ENCODE data around the gene PLAGL2. TPM values are rescaled to one million over a fixed set of nuclear protein-coding genes. Genes with fewer than 3 reads are reported as not detected.
"Not testable (repeated sequence)": the region's sequence is repeated elsewhere in the genome, so short reads cannot be mapped to it uniquely, and the experiment has no call there.

PLAGL2 gene
- total RNA-seq, 8 experiments from 2014 or later: 2.7 to 9.6 (median 7.1) TPM

GRCh38 chr20:32195581-32195980 lies 12.0 kb downstream of the PLAGL2 start:
- WGBS, 10 experiments: 80 to 100% (median 93%) methylated on average over 1 to 7 of the region's 7 CpGs; no CpG with 5 or more reads in 4 of the 10 experiments
- Histone ChIP-seq H3K4me3 (no peak overlapping the region), H3K4me1 (replicated peaks in 1 of 2) (peaks cover 8 to 9% of the 10 kb centered on the region in 2 donors), H3K27ac (no peak overlapping the region)
- ATAC-seq (replicated peaks in 6 of 8): peak in 1 of 8 experiments; percentile 24
- in situ Hi-C loops (cut with MboI; ENCODE audit: low pct_unique_long_range_greater_than_20kb in 2 of 9, low sequenced_read_pairs in 9 of 9, unreplicated experiment in 9 of 9): no loop called here

GRCh38 chr20:32193996-32194395 lies 13.5 kb downstream of the PLAGL2 start:
- Histone ChIP-seq H3K27ac (no peak overlapping the region), H3K4me1 (replicated peaks in 1 of 2) (peaks cover 15 to 17% of the 10 kb centered on the region in 2 donors), H3K4me3 (no peak overlapping the region)
- 50 to 100% (median 80%) methylated on average over 1 to 3 of the region's 6 CpGs; no CpG with 5 or more reads in 2 of the 10 experiments for WGBS, 10 experiments
- in situ Hi-C loops (cut with MboI; ENCODE audit: low pct_unique_long_range_greater_than_20kb in 2 of 9, low sequenced_read_pairs in 9 of 9, unreplicated experiment in 9 of 9): no loop called here
- ATAC-seq (replicated peaks in 6 of 8): no peak

- H3K27ac ChIP-seq; H3K4me3 ChIP-seq; in situ Hi-C loops (cut with MboI; ENCODE audit: low pct_unique_long_range_greater_than_20kb in 2 of 9, low sequenced_read_pairs in 9 of 9, unreplicated experiment in 9 of 9); ATAC-seq (replicated peaks in 6 of 8): not testable (repeated sequence)
- WGBS, 10 experiments: 75 to 100% (median 100%) methylated on average over 1 to 3 of the region's 5 CpGs; no CpG with 5 or more reads in 3 of the 10 experiments
- peaks cover 17 to 22% of the 10 kb centered on the region in 2 donors for H3K4me1 ChIP-seq (replicated peaks in 1 of 2)
Measured at GRCh38 chr20:32193336-32193735, 14.2 kb downstream of the PLAGL2 start.

GRCh38 chr20:32192698-32193097 lies 14.8 kb downstream of the PLAGL2 start:
- Histone ChIP-seq H3K27ac (no peak overlapping the region), H3K4me3 (no peak overlapping the region), H3K4me1 (replicated peaks in 1 of 2) (peaks cover 17 to 22% of the 10 kb centered on the region in 2 donors)
- ATAC-seq (replicated peaks in 6 of 8): no peak
- 80 to 94% (median 86%) methylated on average over 1 to 3 of the region's 3 CpGs; no CpG with 5 or more reads in 6 of the 10 experiments for WGBS, 10 experiments
- in situ Hi-C loops (cut with MboI; ENCODE audit: low pct_unique_long_range_greater_than_20kb in 2 of 9, low sequenced_read_pairs in 9 of 9, unreplicated experiment in 9 of 9): no loop called here

- peaks cover 17 to 22% of the 10 kb centered on the region in 2 donors for H3K4me1 ChIP-seq (replicated peaks in 1 of 2)
- H3K27ac ChIP-seq: no peak overlapping the region
- in situ Hi-C loops (cut with MboI; ENCODE audit: low pct_unique_long_range_greater_than_20kb in 2 of 9, low sequenced_read_pairs in 9 of 9, unreplicated experiment in 9 of 9): no loop called here
- H3K4me3 ChIP-seq: no peak overlapping the region
- no peak for ATAC-seq (replicated peaks in 6 of 8)
Measured at GRCh38 chr20:32191873-32192272, 15.7 kb downstream of the PLAGL2 start.

GRCh38 chr20:32191422-32191821 lies 16.1 kb downstream of the PLAGL2 start:
- 60 to 100% (median 90%) methylated on average over 1 to 3 of the region's 3 CpGs; no CpG with 5 or more reads in 3 of the 10 experiments for WGBS, 10 experiments
- Histone ChIP-seq H3K4me1 (replicated peaks in 1 of 2) (peaks cover 17 to 22% of the 10 kb centered on the region in 2 donors), H3K4me3 (no peak overlapping the region), H3K27ac (no peak overlapping the region)
- no peak for ATAC-seq (replicated peaks in 6 of 8)
- in situ Hi-C loops (cut with MboI; ENCODE audit: low pct_unique_long_range_greater_than_20kb in 2 of 9, low sequenced_read_pairs in 9 of 9, unreplicated experiment in 9 of 9): no loop called here

GRCh38 chr20:32190616-32191415 lies 16.7 kb downstream of the PLAGL2 start:
- in situ Hi-C loops (cut with MboI; ENCODE audit: low pct_unique_long_range_greater_than_20kb in 2 of 9, low sequenced_read_pairs in 9 of 9, unreplicated experiment in 9 of 9): no loop called here
- H3K27ac ChIP-seq: peak overlapping the region in 1 of 2 donors; percentile 89
- peaks cover 17 to 22% of the 10 kb centered on the region in 2 donors for H3K4me1 ChIP-seq (replicated peaks in 1 of 2)
- H3K4me3 ChIP-seq: peak overlapping the region; percentile 52 to 65 (median 57)
- 20 to 80% (median 30%) methylated on average over 1 to 11 of the region's 14 CpGs; no CpG with 5 or more reads in 2 of the 10 experiments for WGBS, 10 experiments
- ATAC-seq (replicated peaks in 6 of 8): no peak

- in situ Hi-C loops (cut with MboI; ENCODE audit: low pct_unique_long_range_greater_than_20kb in 2 of 9, low sequenced_read_pairs in 9 of 9, unreplicated experiment in 9 of 9): no loop called here
- Histone ChIP-seq H3K27ac (peak overlapping the region; percentile 84 to 89), H3K4me1 (replicated peaks in 1 of 2) (peaks cover 17 to 22% of the 10 kb centered on the region in 2 donors), H3K4me3 (peak overlapping the region; percentile 52 to 65 (median 57))
- peak; percentile 63 to 90 (median 84) for ATAC-seq (replicated peaks in 6 of 8)
- 0 to 40% (median 12%) methylated on average over 1 to 19 of the region's 88 CpGs; no CpG with 5 or more reads in 5 of the 10 experiments for WGBS, 10 experiments
Measured at GRCh38 chr20:32189691-32190615, 17.6 kb downstream of the PLAGL2 start.

GRCh38 chr20:32189123-32189410 lies 18.5 kb downstream of the PLAGL2 start:
- ATAC-seq (replicated peaks in 6 of 8): no peak
- Histone ChIP-seq H3K4me3 (peak overlapping the region; percentile 52 to 65 (median 57)), H3K4me1 (replicated peaks in 1 of 2) (peaks cover 17 to 22% of the 10 kb centered on the region in 2 donors), H3K27ac (no peak overlapping the region)
- in situ Hi-C loops (cut with MboI; ENCODE audit: low pct_unique_long_range_greater_than_20kb in 2 of 9, low sequenced_read_pairs in 9 of 9, unreplicated experiment in 9 of 9): no loop called here
- WGBS, 10 experiments: 89 to 100% (median 89%) methylated on average over 3 to 6 of the region's 9 CpGs; no CpG with 5 or more reads in 7 of the 10 experiments

GRCh38 chr20:32188376-32189122 lies 19.0 kb downstream of the PLAGL2 start:
- H3K4me1 ChIP-seq (replicated peaks in 1 of 2): peaks cover 17 to 22% of the 10 kb centered on the region in 2 donors
- no peak for ATAC-seq (replicated peaks in 6 of 8)
- 80 to 100% (median 96%) methylated on average over 1 to 15 of the region's 17 CpGs; no CpG with 5 or more reads in 3 of the 10 experiments for WGBS, 10 experiments
- H3K27ac ChIP-seq: no peak overlapping the region
- in situ Hi-C loops (cut with MboI; ENCODE audit: low pct_unique_long_range_greater_than_20kb in 2 of 9, low sequenced_read_pairs in 9 of 9, unreplicated experiment in 9 of 9): no loop called here
- peak overlapping the region in 1 of 5 donors; percentile 52 for H3K4me3 ChIP-seq

GRCh38 chr20:32186506-32186905 lies 21.0 kb downstream of the PLAGL2 start:
- Histone ChIP-seq H3K27ac (no peak overlapping the region), H3K4me3 (no peak overlapping the region), H3K4me1 (replicated peaks in 1 of 2) (peaks cover 17 to 22% of the 10 kb centered on the region in 2 donors)
- in situ Hi-C loops (cut with MboI; ENCODE audit: low pct_unique_long_range_greater_than_20kb in 2 of 9, low sequenced_read_pairs in 9 of 9, unreplicated experiment in 9 of 9): no loop called here
- 80 to 100% (median 100%) methylated on average over 1 of the region's 1 CpG; no CpG with 5 or more reads in 3 of the 10 experiments for WGBS, 10 experiments
- ATAC-seq (replicated peaks in 6 of 8): no peak

- Histone ChIP-seq H3K4me1 (replicated peaks in 1 of 2) (peaks cover 9 to 12% of the 10 kb centered on the region in 2 donors), H3K27ac (no peak overlapping the region), H3K4me3 (no peak overlapping the region)
- no peak for ATAC-seq (replicated peaks in 6 of 8)
- in situ Hi-C loops (cut with MboI; ENCODE audit: low pct_unique_long_range_greater_than_20kb in 2 of 9, low sequenced_read_pairs in 9 of 9, unreplicated experiment in 9 of 9): no loop called here
- 40 to 95% (median 70%) methylated on average over 1 to 7 of the region's 10 CpGs; no CpG with 5 or more reads in 1 of the 10 experiments for WGBS, 10 experiments
Measured at GRCh38 chr20:32184961-32185603, 22.5 kb downstream of the PLAGL2 start.
